ENCODE data around the gene TRIM71.

TRIM71 gene

DNA sequence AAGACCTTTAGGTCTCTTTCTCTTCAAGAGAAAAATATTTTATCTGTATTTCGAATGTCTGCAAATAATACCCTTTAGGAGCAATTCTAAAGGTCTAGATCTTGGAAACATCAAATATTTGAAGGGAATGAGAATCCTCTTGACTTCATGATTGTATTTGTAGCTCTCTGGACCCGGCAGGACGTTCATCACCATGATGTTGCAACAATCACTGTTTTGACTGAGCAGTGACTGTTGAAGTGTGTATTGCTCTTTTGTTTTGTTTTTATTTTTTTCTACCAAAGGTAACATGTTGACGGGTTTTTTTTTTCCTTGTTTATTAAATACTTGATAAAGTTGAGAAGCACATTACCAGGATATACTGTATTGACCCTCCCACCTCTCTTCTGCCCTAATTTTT lies 78.3 kb downstream of the TRIM71 start:
- Histone ChIP-seq H3K27ac (replicated peaks) (no peak overlapping the region), H3K4me3 (replicated peaks; ENCODE audit: insufficient read depth, low read length) (no peak overlapping the region), H3K27me3 (ENCODE audit: insufficient read depth, poor library complexity, severe bottlenecking) (no peaks in the 10 kb centered on the region)
- no peak for DNase-seq (ENCODE audit: low read depth in 1 of 2, low spot score in 1 of 2)
- TF ChIP-seq, protein P1, sequence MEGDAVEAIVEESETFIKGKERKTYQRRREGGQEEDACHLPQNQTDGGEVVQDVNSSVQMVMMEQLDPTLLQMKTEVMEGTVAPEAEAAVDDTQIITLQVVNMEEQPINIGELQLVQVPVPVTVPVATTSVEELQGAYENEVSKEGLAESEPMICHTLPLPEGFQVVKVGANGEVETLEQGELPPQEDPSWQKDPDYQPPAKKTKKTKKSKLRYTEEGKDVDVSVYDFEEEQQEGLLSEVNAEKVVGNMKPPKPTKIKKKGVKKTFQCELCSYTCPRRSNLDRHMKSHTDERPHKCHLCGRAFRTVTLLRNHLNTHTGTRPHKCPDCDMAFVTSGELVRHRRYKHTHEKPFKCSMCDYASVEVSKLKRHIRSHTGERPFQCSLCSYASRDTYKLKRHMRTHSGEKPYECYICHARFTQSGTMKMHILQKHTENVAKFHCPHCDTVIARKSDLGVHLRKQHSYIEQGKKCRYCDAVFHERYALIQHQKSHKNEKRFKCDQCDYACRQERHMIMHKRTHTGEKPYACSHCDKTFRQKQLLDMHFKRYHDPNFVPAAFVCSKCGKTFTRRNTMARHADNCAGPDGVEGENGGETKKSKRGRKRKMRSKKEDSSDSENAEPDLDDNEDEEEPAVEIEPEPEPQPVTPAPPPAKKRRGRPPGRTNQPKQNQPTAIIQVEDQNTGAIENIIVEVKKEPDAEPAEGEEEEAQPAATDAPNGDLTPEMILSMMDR (IDR thresholded peaks at IDR 0.05; ENCODE audit: insufficient read depth, low read length): no peak
- no peak for TF ChIP-seq GABPA (IDR thresholded peaks at IDR 0.05; ENCODE audit: low read depth)
- TF ChIP-seq POLR2AphosphoS5 (IDR thresholded peaks at IDR 0.05; ENCODE audit: low read depth): no peak
- TF ChIP-seq, protein P2, sequence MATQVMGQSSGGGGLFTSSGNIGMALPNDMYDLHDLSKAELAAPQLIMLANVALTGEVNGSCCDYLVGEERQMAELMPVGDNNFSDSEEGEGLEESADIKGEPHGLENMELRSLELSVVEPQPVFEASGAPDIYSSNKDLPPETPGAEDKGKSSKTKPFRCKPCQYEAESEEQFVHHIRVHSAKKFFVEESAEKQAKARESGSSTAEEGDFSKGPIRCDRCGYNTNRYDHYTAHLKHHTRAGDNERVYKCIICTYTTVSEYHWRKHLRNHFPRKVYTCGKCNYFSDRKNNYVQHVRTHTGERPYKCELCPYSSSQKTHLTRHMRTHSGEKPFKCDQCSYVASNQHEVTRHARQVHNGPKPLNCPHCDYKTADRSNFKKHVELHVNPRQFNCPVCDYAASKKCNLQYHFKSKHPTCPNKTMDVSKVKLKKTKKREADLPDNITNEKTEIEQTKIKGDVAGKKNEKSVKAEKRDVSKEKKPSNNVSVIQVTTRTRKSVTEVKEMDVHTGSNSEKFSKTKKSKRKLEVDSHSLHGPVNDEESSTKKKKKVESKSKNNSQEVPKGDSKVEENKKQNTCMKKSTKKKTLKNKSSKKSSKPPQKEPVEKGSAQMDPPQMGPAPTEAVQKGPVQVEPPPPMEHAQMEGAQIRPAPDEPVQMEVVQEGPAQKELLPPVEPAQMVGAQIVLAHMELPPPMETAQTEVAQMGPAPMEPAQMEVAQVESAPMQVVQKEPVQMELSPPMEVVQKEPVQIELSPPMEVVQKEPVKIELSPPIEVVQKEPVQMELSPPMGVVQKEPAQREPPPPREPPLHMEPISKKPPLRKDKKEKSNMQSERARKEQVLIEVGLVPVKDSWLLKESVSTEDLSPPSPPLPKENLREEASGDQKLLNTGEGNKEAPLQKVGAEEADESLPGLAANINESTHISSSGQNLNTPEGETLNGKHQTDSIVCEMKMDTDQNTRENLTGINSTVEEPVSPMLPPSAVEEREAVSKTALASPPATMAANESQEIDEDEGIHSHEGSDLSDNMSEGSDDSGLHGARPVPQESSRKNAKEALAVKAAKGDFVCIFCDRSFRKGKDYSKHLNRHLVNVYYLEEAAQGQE (IDR thresholded peaks at IDR 0.05; ENCODE audit: insufficient replicate concordance, low read depth): no peak
- TF ChIP-seq SPI1 (IDR thresholded peaks at IDR 0.05; ENCODE audit: borderline replicate concordance, low read depth): no peak

DNA sequence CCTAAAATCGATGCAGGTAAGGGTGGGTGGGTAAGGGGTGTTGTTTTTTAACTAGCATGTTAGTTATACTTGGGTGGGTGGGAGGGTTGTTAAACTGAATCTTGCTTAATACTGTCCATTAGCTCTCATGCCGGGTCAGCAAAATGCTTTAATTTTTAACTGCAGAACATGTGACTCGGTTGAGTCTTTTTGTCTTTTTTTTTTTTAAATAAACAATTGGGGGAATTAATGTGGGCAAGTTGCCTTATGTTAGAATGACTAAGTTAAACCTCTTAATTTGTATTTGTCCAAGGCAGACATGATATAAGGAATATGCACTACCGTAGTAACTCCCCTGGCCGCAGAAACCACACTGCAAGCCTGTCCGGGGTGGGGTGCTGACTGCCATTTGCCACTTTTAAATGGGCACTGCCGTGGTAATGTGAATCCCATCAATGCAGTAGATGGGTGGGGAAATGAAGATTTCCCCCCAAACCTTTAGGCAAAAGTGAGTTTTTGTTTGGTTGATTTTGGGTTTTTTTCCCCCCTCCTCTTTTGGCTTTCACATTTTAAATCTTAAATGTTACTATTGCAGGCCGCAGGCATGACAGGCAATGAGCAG lies 79.3 kb downstream of the TRIM71 start:
- Histone ChIP-seq H3K27ac (replicated peaks) (no peak overlapping the region), H3K4me3 (replicated peaks; ENCODE audit: insufficient read depth, low read length) (no peak overlapping the region), H3K27me3 (ENCODE audit: insufficient read depth, poor library complexity, severe bottlenecking) (no peaks in the 10 kb centered on the region)
- TF ChIP-seq POLR2AphosphoS5 (IDR thresholded peaks at IDR 0.05; ENCODE audit: low read depth) (no peak), SPI1 (IDR thresholded peaks at IDR 0.05; ENCODE audit: borderline replicate concordance, low read depth) (no peak), GABPA (IDR thresholded peaks at IDR 0.05; ENCODE audit: low read depth) (no peak)
- TF ChIP-seq, protein P1 (IDR thresholded peaks at IDR 0.05; ENCODE audit: insufficient read depth, low read length): no peak
- TF ChIP-seq, protein P2 (IDR thresholded peaks at IDR 0.05; ENCODE audit: insufficient replicate concordance, low read depth): no peak
- no peak for DNase-seq (ENCODE audit: low read depth in 1 of 2, low spot score in 1 of 2)

DNA sequence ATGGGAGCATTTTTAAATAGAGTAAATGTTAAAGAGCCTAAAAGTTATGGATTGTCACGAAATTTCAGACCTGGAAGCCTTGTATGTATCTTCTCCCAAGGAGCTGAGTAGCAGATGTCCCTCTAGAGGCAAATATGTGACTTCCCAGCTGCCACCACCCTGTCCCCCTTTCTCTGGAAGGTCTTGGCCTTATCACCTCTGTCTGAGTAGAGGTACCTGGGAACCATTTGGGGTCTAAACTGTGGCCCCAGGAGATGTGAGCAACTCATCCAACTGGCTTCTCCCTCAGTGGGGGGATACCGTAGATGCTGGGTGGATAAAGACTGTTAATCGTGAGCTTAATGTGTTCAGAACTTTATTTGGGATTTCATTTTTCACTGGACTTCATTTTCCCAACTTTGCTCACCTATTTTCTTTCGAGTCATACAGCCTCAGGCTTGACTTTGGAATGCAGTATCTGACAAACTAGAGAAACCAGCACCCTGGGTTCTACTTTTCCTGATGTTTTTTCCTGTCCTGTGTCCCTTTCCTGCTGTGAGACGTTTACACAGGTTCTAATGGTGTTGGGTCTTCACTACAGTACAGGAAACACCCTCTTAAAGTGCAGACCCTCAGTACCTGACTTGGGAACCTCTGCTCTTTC lies 80.3 kb downstream of the TRIM71 start:
- no peak for DNase-seq (ENCODE audit: low read depth in 1 of 2, low spot score in 1 of 2)
- Histone ChIP-seq H3K4me3 (replicated peaks; ENCODE audit: insufficient read depth, low read length) (no peak overlapping the region), H3K27me3 (ENCODE audit: insufficient read depth, poor library complexity, severe bottlenecking) (no peaks in the 10 kb centered on the region), H3K27ac (replicated peaks) (no peak overlapping the region)
- TF ChIP-seq GABPA (IDR thresholded peaks at IDR 0.05; ENCODE audit: low read depth): no peak
- TF ChIP-seq, protein P2 (IDR thresholded peaks at IDR 0.05; ENCODE audit: insufficient replicate concordance, low read depth): no peak
- TF ChIP-seq, protein P1 (IDR thresholded peaks at IDR 0.05; ENCODE audit: insufficient read depth, low read length): no peak
- no peak for TF ChIP-seq SPI1 (IDR thresholded peaks at IDR 0.05; ENCODE audit: borderline replicate concordance, low read depth)
- no peak for TF ChIP-seq POLR2AphosphoS5 (IDR thresholded peaks at IDR 0.05; ENCODE audit: low read depth)

All from HL-60 (cell line).